ENCODE measurements around the gene CLIC6. TPM values are rescaled to one million over a fixed set of nuclear protein-coding genes. Genes with fewer than 3 reads are reported as not detected.

The CLIC6 gene
- total and polyA plus RNA-seq, 2 of the 4 experiments (the other 2 are of a cell fraction): not detected

DNA sequence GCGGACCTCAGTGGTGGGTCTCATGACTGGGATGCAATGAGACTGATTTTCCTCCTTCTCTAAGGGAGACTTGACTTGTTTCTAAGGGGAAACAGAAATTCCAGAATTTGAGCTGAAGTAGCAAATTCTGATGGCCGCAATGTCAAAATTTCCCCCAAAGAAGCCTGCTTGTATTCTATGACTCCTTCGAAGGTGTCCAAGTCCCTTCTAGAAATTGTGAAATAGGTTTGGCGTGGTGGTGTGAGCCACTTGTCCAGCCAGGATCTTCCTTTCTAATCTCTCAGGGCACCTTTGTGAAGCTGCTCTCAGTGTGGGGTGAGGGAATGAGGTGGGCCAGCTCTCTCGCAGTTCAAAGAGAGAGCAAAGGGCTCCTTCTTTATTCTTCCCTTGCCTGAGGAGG is 19.9 kb downstream of the CLIC6 start:
- no peak overlapping the region for H2BK5ac ChIP-seq (ENCODE audit: low read depth, low read length, poor library complexity, severe bottlenecking)
- ATAC-seq (ENCODE audit: low read depth) (no peak), DNase-seq (no peak)
- no CpG with 5 or more reads among the region's 5 CpGs for WGBS, 2 experiments (ENCODE audit: extremely low coverage in 2 of 2, insufficient read length in 1 of 2)
- H3K4ac ChIP-seq (ENCODE audit: low read depth, low read length): no peak overlapping the region
- no peak overlapping the region for H3K14ac ChIP-seq (replicated peaks; ENCODE audit: low read depth, low read length)
- no peak overlapping the region for H4K8ac ChIP-seq (ENCODE audit: low read depth in 2 of 2, low read length in 2 of 2)
- H3K27me3 ChIP-seq (ENCODE audit: control insufficient read depth, insufficient read depth, low read length): peaks cover 59% of the 10 kb centered on the region
- H3K27ac ChIP-seq (ENCODE audit: insufficient read depth, low read length): no peak overlapping the region
- ChIA-PET POLR2A (ENCODE audit: unreplicated experiment) (interaction anchor here (0.6 kb wide), 1 partner anchor 1278 kb away, joined by 4 read pairs; no protein-coding TSS in a partner anchor), CTCF (no interaction called here)
- dilution Hi-C loops (cut with HindIII; ENCODE audit: low sequenced_read_pairs, unreplicated experiment): no loop called here
- no peak overlapping the region for H3K23ac ChIP-seq (ENCODE audit: low read depth, low read length)
- peaks cover 0 to 4% of the 10 kb centered on the region in 2 experiments; a peak in 1 of 4 replicates for H3K79me1 ChIP-seq (ENCODE audit: low read depth in 1 of 2, low read length in 2 of 2)
- no peak overlapping the region for H4K5ac ChIP-seq (ENCODE audit: low read depth, low read length)
- no peak overlapping the region for H3K4me2 ChIP-seq (ENCODE audit: low read depth, low read length)
- intact Hi-C loops (cut with micrococcal nuclease): no loop called here
- H3K9me3 ChIP-seq (ENCODE audit: control insufficient read depth, insufficient read depth, low read length): no peaks in the 10 kb centered on the region
- no peak overlapping the region for H2BK20ac ChIP-seq (ENCODE audit: low read depth, low read length)
- no peak overlapping the region for H3K56ac ChIP-seq (ENCODE audit: extremely low read depth, insufficient read depth, low read length)
- H2AFZ ChIP-seq (replicated peaks; ENCODE audit: low read length, poor library complexity): no peak overlapping the region
- no peak overlapping the region for H2BK15ac ChIP-seq (ENCODE audit: low read depth, low read length)
- no peak for TF ChIP-seq RCOR1 (IDR thresholded peaks at IDR 0.05; ENCODE audit: insufficient replicate concordance, low read length)
- TF ChIP-seq, protein P1, sequence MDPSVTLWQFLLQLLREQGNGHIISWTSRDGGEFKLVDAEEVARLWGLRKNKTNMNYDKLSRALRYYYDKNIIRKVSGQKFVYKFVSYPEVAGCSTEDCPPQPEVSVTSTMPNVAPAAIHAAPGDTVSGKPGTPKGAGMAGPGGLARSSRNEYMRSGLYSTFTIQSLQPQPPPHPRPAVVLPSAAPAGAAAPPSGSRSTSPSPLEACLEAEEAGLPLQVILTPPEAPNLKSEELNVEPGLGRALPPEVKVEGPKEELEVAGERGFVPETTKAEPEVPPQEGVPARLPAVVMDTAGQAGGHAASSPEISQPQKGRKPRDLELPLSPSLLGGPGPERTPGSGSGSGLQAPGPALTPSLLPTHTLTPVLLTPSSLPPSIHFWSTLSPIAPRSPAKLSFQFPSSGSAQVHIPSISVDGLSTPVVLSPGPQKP (IDR thresholded peaks at IDR 0.05; ENCODE audit: borderline replicate concordance, low read depth, low read length): no peak
- TF ChIP-seq, protein P2, sequence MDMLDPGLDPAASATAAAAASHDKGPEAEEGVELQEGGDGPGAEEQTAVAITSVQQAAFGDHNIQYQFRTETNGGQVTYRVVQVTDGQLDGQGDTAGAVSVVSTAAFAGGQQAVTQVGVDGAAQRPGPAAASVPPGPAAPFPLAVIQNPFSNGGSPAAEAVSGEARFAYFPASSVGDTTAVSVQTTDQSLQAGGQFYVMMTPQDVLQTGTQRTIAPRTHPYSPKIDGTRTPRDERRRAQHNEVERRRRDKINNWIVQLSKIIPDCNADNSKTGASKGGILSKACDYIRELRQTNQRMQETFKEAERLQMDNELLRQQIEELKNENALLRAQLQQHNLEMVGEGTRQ (IDR thresholded peaks at IDR 0.05; ENCODE audit: low read depth, low read length): no peak
- no peak overlapping the region for H2AK9ac ChIP-seq (replicated peaks; ENCODE audit: low read depth, low read length, poor library complexity)
- H3K36me3 ChIP-seq (ENCODE audit: control insufficient read depth, insufficient read depth, low read length): no peaks in the 10 kb centered on the region
- H3K9me1 ChIP-seq (ENCODE audit: insufficient read depth, low read length): peaks cover 3% of the 10 kb centered on the region; the same call in 1 of the 2 replicates
- H4K20me1 ChIP-seq (ENCODE audit: insufficient read depth, low read length): no peaks in the 10 kb centered on the region
- in situ Hi-C loops (cut with MboI; ENCODE audit: low sequenced_read_pairs): no loop called here
- H3K4me3 ChIP-seq (ENCODE audit: insufficient read depth, low read depth, low read length): no peak overlapping the region
- no peak overlapping the region for H2BK120ac ChIP-seq (ENCODE audit: low read depth, low read length)
- H3K18ac ChIP-seq (ENCODE audit: low read depth, low read length): no peak overlapping the region
- no peak overlapping the region for H4K91ac ChIP-seq (ENCODE audit: insufficient read depth, low read depth, low read length)
- H3K4me1 ChIP-seq (ENCODE audit: control insufficient read depth, insufficient read depth, low read length): no peaks in the 10 kb centered on the region
- H2AK5ac ChIP-seq (ENCODE audit: low read depth, low read length): no peak overlapping the region
- H3K9ac ChIP-seq (ENCODE audit: low read depth, low read length): no peak overlapping the region
- no TSS peak for BruUV-seq (replicated peaks)

Data from IMR-90 (cell line).